GM12892 (cell line): ENCODE data around the gene MS4A12.

Experiments used
- POLR2A ChIP-seq: IDR thresholded peaks from 2 replicates; pipeline ENCODE4 v1.6.1; 2011; ENCODE audit warnings: low read depth, low read length, control low read depth
- POLR2AphosphoS5 ChIP-seq: IDR thresholded peaks from 2 replicates; pipeline ENCODE4 v1.6.1; 2011; ENCODE audit warnings: low read depth, low read length, control low read depth
- TAF1 ChIP-seq: IDR thresholded peaks from 2 replicates; pipeline ENCODE4 v1.6.1; 2011; ENCODE audit warnings: low read depth, mild to moderate bottlenecking, control low read depth, low read length, borderline replicate concordance

GRCh38 chr11:60447846-60448245, 44.7 kb upstream of the MS4A12 start:
- TF ChIP-seq POLR2AphosphoS5 (no peak), POLR2A (no peak), TAF1 (no peak)
